SKM-1 (cell line): ENCODE measurements around the gene USP3.
"Not testable (repeated sequence)": the region's sequence is repeated elsewhere in the genome, so short reads cannot be mapped to it uniquely, and the experiment has no call there.

Experiments used
- DNase-seq: peaks from one replicate; lab custom pipeline; 2025; ENCODE audit not compliant: unreplicated experiment; lab: John Stamatoyannopoulos, UW

USP3 gene

DNA sequence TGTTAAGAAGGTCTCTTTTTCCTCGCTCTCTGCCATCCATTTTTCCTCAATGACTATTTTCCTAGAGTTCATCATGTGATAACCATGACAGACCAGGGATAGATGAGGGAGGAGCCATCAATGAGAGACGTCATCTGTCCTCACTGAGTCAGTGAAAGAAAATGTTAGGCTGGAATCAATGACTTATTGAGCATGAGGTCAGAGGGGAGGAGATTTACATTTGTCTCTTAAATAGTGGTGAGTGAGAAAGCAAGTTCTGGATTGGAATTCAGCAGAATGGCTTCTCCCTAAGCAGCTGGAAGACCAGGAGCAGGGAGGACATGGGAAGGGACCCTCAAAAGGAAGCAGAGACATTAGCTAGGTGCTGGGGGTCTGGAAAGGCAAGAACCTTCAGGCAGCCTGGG, 28.2 kb upstream of the USP3 start:
- DNase-seq = no peak

DNA sequence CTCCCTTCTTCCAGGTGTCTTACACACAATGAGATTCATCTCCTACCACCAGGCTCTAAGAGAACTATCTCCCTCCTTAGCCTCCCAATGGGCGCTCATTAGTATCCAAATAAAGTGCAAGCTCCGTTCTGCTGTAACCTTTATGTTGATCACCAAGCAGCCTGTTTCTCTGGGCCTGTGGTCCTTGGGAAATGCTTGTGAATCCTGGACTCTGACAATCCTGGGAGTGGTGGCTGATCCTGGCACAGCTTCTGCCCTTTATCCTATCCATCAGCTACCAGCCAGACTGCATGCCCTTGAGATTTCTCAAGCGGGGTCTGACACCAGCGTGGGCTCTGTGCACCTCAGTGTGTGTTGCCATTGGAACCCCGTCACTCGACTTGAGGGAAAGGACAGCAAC, 26.1 kb upstream of the USP3 start:
- DNase-seq = no peak

- no peak for DNase-seq
These were observed 24.0 kb upstream of the USP3 start for GRCh38 chr15:63480441-63480821.

DNA sequence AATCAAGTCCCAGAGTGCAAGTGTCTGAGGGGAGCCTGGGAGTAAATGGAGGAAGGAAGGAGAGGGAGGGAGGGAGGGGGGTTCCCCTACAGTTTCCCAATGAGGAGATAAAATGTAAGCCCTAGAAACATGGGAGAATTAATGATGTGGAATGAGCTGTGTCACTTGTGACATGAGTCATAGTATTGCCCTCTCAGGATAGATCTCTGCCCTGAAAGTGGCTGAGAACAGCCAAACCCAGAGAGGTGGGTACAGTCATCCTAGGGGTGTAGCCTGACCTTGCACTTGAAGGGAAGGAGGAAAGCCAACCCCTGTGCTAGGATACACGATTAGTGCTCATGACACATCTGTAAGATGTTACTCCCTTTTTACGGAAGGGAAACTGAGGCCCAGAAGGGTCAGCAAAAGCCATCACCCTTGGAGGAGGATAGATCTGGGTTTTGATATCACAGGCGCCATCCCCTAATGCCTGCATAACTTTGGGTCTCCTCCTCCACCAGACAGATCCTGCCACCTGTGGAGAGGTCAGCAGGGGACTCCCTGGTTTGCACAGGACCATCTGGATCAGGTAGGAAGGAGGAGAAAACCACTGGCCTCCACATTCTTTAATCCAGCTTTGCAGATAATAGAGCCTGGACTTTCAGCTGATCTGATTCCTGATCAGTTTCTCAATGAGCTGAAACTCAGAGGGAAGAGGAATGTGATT, 23.1 kb upstream of the USP3 start:
- DNase-seq = no peak

- no peak for DNase-seq
These were observed 21.5 kb upstream of the USP3 start for GRCh38 chr15:63482874-63483323.

DNA sequence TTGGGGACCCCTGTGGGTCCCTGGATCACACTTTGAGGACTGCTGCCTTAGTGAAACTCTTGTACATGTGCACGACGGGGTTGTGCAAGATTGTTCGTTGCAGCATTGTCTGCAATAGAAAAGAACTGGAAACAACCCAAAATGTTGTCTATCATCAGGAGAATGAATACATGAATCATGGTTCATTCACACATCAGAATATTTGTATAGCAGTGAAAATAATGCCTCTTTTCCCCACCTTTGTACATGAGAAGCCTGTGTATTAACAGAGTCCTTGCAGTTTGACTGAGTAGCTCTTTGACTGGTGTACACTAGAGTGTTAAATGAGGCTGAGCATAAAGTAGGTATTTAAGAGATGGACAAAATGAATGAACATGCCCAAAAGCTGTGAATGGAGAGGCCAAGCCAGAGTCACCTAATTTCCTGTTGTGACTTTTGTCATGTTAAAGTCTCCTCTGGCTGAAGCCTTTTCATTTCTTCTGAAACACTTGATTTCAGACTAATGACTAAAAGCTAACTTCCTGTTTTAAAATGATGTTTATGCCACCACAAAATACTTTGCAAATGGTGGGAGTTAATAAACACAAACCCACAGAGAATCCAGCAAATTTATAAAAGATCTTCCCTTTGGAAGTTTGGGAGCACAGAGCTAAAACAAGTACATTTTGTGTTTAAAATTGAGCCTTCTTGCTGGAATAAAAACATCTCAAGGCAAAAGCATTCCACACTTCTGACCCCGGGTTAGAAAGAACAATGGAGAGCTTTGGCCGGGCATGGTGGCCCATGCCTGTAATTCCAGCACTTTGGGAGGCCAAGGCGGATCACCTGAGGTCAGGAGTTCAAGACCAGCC, 20.6 kb upstream of the USP3 start:
- no peak for DNase-seq

DNA sequence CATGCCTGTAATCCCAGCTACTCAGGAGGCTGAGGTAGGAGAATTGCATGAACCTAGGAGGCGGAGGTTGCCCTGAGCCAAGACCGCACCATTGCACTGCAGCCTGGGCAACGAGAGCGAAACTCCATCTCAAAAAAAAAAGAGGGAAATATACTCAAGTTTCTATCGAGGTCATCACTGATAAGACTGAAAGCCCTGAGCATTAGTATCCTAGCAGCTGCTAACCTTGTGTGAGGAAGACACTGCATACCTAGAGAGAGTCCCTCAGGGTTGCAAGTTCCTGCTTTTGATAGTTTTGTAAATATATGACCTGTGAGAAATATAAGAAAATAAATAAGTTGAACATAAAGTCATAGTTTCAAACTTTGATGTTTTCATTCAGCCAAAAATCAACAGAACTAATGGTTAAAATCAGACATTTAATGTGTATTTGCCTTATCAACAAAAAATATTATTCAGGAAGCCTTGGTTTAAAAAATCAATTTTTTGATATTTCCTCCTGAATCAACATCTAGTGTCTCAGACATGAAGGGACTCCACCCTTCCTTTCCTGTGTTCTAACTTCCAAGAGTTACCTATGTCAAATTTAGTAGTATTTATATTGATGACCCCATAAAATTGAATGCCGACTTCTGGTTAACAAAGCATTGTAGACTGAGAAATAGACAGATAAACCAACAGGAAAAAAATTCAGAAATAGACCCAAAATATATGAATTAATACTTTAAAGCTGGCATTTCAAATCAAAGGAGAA, 19.8 kb upstream of the USP3 start:
- no peak for DNase-seq

GRCh38 chr15:63487076-63487757, 17.2 kb upstream of the USP3 start:
- peak; percentile 33 for DNase-seq

DNA sequence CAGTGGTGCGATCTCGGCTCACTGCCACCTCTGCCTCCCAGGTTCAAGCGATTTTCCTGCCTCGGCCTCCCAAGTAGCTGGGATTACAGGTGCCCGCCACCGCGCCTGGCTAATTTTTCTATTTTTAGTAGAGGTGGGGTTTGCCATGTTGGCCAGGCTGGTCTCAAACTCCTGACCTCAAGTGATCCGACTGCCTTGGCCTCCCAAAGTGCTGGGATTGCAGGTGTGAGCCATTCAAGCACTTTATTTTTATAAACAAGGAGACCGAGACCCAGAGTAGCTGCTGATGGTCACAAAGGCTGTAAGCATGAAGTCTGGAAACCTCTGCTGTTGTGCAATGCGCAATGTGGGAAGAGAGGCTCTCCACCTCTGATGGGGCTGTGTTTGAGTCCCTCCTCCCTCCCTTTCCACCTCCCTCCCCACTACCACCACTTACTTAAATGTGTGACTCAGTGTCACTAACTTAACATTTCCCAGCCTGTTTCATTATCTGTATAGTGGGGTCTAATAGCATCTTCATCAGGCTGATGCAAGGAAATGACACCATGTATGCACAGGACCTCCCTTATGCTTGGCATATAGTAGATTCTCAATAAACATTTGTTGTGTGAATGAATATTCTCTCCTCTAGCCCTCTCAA, 16.5 kb upstream of the USP3 start:
- DNase-seq = not testable (repeated sequence)

GRCh38 chr15:63488398-63488960, 15.9 kb upstream of the USP3 start:
- no peak for DNase-seq

GRCh38 chr15:63489352-63489751, 15.0 kb upstream of the USP3 start:
- no peak for DNase-seq

DNA sequence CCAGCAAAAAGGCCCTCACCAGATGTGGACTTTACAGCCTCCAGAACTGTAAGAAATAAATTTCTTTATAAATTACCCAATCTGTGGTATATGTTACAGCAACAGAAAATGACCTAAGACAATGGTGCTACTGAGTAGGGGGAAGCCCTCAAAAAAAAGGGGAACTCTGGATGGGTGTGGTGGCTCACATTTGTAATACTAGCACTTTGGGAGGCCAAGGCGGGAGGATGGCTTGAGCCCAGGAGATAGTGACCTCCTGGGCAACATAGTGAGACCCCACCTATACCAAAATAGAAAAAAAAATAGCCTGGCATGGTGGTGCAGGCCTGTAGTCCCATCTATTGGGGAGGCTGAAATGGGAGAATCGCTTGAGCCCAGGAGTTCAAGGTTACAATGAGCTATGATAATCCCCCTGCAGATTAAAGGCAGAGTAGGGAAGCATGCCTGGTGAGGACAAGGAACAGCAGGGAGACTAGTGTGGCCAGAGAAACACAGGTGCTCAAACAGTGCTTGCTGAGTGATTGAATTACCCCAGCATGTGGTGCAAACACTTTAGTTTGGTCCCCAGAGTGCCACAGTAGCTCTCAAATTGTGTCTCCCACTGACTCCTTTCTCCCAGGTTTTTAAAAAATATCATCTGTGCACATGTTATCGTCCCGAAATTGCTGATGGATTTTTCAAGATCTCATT, 13.9 kb upstream of the USP3 start:
- peak; percentile 81 for DNase-seq

DNA sequence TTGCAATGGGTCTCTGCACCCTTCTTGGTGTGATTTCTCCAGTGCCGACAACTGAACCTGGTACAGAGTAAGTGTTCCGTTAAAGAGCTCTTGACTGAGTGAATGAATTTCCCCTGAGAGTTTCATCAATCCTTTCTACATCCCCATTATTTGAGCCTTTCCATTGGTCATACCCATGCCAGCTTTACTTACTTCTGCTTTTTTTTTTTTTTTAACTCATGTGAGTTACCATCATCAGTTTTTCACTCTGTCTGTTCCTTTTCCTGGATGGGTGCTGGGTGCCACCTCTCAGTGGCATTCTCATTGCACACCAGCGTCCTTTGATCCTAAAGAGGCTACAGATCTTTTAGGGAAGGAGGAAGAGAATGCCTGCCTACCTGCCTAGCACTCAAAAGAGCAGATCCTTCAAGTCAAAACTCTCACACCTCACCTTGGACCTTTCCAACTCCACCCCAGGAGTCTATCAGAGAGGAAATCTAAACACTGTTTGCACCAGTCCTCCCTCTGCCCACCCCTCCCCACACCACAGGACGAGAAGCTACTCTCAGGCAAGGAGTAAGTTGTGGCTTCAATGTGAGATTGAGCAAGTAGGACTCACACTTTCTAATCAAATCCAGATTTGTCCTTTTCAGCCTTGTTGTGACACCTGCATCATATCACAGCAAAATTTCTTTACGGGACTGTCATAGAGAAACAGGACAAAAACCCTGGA, 13.1 kb upstream of the USP3 start:
- DNase-seq = peak; percentile 76

DNA sequence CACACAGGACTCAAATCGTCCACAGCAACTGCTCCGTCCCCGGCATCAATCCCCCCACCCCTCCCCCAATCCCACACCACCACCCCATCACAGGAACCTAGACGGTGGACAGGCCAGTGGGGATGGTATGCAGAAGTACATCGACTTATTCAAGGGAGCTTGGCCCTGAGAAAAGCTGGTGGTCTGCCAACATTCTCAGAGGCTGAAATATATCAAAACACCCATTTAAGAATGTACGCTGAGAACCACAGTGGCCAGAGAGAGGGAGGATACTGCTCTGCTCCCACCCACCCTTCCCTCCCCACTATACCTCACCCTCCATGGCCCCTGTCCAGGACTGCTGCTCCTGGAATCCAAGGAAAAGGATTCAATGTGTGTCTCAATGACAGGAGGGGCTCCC, 12.4 kb upstream of the USP3 start:
- DNase-seq = no peak

DNA sequence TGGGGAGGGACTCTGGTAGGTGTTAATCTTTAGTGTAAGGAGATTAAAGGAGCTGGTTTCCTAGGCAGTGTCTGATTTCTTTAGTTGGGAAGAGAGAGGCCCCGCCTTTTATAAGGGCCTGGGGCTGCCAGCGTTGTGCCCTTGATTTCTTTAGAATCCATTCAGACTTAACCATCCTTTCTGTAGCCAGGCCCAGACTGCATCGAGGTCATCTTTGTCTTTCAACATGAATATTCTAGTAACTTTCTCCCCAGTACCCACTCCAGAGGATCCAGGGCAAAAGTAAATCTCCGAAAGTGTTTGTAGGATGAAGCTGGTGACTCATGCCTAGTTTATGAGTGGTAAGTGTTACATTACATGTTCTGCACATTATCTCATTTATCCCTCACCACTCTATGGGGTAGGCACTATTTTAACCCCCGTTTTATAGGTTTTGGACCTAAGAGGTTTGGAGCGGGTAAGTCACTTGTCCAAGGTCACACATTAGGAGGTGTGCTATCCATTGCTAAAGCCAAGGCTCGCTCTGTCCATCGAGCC, 11.8 kb upstream of the USP3 start:
- DNase-seq = no peak

GRCh38 chr15:63493436-63493835, 11.0 kb upstream of the USP3 start:
- no peak for DNase-seq

- DNase-seq = no peak
These were observed 10.0 kb upstream of the USP3 start for GRCh38 chr15:63494408-63494807.

- DNase-seq = no peak
These were observed 9.1 kb upstream of the USP3 start for GRCh38 chr15:63495343-63495742.
